HepG2 (cell line): Measurements from ENCODE around the gene ZFHX3. TPM values are rescaled to one million over a fixed set of nuclear protein-coding genes. Genes with fewer than 3 reads are reported as not detected.
A peak's percentile ranks its signal among the peaks of the same experiment; 100 is the strongest.

Experiments used
- ARID3A ChIP-seq: IDR thresholded peaks from 2 replicates; pipeline ENCODE4 v1.6.1; 2012; ENCODE audit warnings: low read depth, low read length, improper control_type of control experiment
- ATF7-NPFF ChIP-seq: sonication (generic); formaldehyde crosslinking; IDR thresholded peaks from 2 replicates; pipeline ENCODE4 v1.8.1; 2023; ENCODE audit warnings: mild to moderate bottlenecking, low read depth, missing genetic modification reagents, moderate library complexity
- BCL6 ChIP-seq: IDR thresholded peaks from 2 replicates; pipeline ENCODE4 v1.6.1; 2016; ENCODE audit warnings: missing genetic modification reagents, missing compliant biosample characterization
- CCDC6 ChIP-seq: sonication (generic); formaldehyde crosslinking; IDR thresholded peaks from 2 replicates; pipeline ENCODE4 v1.8.1; 2022; ENCODE audit warnings: mild to moderate bottlenecking, missing genetic modification reagents, moderate library complexity
- CEBPB ChIP-seq: IDR thresholded peaks from 2 replicates; pipeline ENCODE4 v1.6.1; 2011; ENCODE audit warnings: low read depth, low read length, improper control_type of control experiment, borderline replicate concordance
- DNMT1 ChIP-seq: sonication (generic); formaldehyde crosslinking; IDR thresholded peaks from 2 replicates; pipeline ENCODE4 v1.5.1; 2020; ENCODE audit warnings: mild to moderate bottlenecking, missing genetic modification reagents
- E2F2 ChIP-seq: sonication (generic); formaldehyde crosslinking; IDR thresholded peaks from 2 replicates; pipeline ENCODE4 v1.4.0; 2020; ENCODE audit warnings: missing genetic modification reagents, borderline replicate concordance
- GZF1 ChIP-seq: sonication (generic); formaldehyde crosslinking; IDR thresholded peaks from 2 replicates; pipeline ENCODE4 v1.5.1; 2020; ENCODE audit warnings: mild to moderate bottlenecking, missing genetic modification reagents
- MAF1 ChIP-seq: sonication (generic); formaldehyde crosslinking; IDR thresholded peaks from 2 replicates; pipeline ENCODE4 v1.5.0; 2020; ENCODE audit warnings: missing genetic modification reagents, borderline replicate concordance
- MATR3 ChIP-seq: sonication (generic); formaldehyde crosslinking; IDR thresholded peaks from 2 replicates; pipeline ENCODE4 v1.4.0; 2020; ENCODE audit warnings: missing genetic modification reagents
- NCOA2 ChIP-seq: sonication (generic); formaldehyde crosslinking; IDR thresholded peaks from 2 replicates; pipeline ENCODE4 v1.8.0; 2022; ENCODE audit warnings: inconsistent platforms
- NKX3-1 ChIP-seq: sonication (generic); formaldehyde crosslinking; IDR thresholded peaks from 2 replicates; pipeline ENCODE4 v1.5.0; 2020; ENCODE audit warnings: missing genetic modification reagents
- ONECUT2 ChIP-seq: sonication (generic); formaldehyde crosslinking; IDR thresholded peaks from 2 replicates; pipeline ENCODE4 v1.4.0; 2020; ENCODE audit warnings: missing genetic modification reagents
- RORA ChIP-seq: sonication (generic); formaldehyde crosslinking; IDR thresholded peaks from 2 replicates; pipeline ENCODE4 v1.5.0; 2020; ENCODE audit warnings: mild to moderate bottlenecking, missing genetic modification reagents, moderate library complexity
- SAP130 ChIP-seq: IDR thresholded peaks from 2 replicates; pipeline ENCODE4 v1.6.1; 2016; ENCODE audit warnings: low read depth
- SUZ12 ChIP-seq: fragments of 150-350 bp; IDR thresholded peaks from 2 replicates; pipeline ENCODE4 v1.6.1; 2014; ENCODE audit warnings: low read depth, low read length
- TGIF2 ChIP-seq: IDR thresholded peaks from 2 replicates; pipeline ENCODE4 v1.6.1; 2016; ENCODE audit warnings: control low read depth, missing compliant biosample characterization
- ZMYM3 ChIP-seq: sonication (generic); formaldehyde crosslinking; IDR thresholded peaks from 2 replicates; pipeline ENCODE4 v1.5.1; 2020; ENCODE audit warnings: mild to moderate bottlenecking, missing genetic modification reagents
- ZNF124 ChIP-seq: sonication (generic); formaldehyde crosslinking; IDR thresholded peaks from 2 replicates; pipeline ENCODE4 v1.4.0; 2020; ENCODE audit warnings: missing genetic modification reagents
- ZNF142 ChIP-seq: sonication (generic); formaldehyde crosslinking; IDR thresholded peaks from 2 replicates; pipeline ENCODE4 v1.4.0; 2020; ENCODE audit warnings: missing genetic modification reagents
- ZNF205 ChIP-seq: IDR thresholded peaks from 2 replicates; pipeline ENCODE4 v1.6.1; 2018; ENCODE audit warnings: missing biosample characterization, missing genetic modification reagents
- ZNF253 ChIP-seq: sonication (generic); formaldehyde crosslinking; IDR thresholded peaks from 2 replicates; pipeline ENCODE4 v1.8.0; 2022; ENCODE audit warnings: mild to moderate bottlenecking, missing genetic modification reagents, borderline replicate concordance
- ZNF530 ChIP-seq: sonication (generic); formaldehyde crosslinking; IDR thresholded peaks from 2 replicates; pipeline ENCODE4 v1.5.0; 2020; ENCODE audit warnings: low read depth, mild to moderate bottlenecking, missing genetic modification reagents
- polyA plus RNA-seq, 8 experiments: library from polyadenylated mRNA; depleted of rRNA in 3 of 8; stranded (reverse) in 7 of 8; unstranded in 1 of 8; fragments of >200 nt; fragmentation: Illumina TruSeq in 4 of 8; extraction: Trizol in 4 of 8; gene quantifications; 2 replicates each; pipeline versions ENCODE4 v1.2.1 to v1.2.3, GENCODE V29; 2011 to 2016; ENCODE audit warnings: low read depth in 4 of 8, missing spikeins in 1 of 8, mixed read lengths in 1 of 8; ENCODE audit not compliant: insufficient read depth in 1 of 8
- total RNA-seq, 5 experiments: library from RNA; depleted of rRNA; stranded (reverse); fragments of >200 nt; fragmentation: Illumina TruSeq; extraction: Trizol; gene quantifications; 2 replicates each; pipeline ENCODE4 v1.2.3, GENCODE V29; 2016; ENCODE audit warnings: low read depth in 1 of 5

ZFHX3 gene
- total and polyA plus RNA-seq, 2 of the 13 experiments (the other 11 are each of a cell fraction or from before 2014, with no cell fraction given), result 5.0 to 6.0 TPM

GRCh38 chr16:73071131-73071940 lies 23.4 kb upstream of the ZFHX3 start (continued):
- TF ChIP-seq ZNF142 (CRISPR knock-in tag) (no peak), ZNF530 (no peak), TGIF2 (CRISPR knock-in tag) (0 out of 2 replicates have a peak, but pooled peaks have one; percentile 42), MATR3 (no peak), ZNF253 (CRISPR knock-in tag) (no peak), ZNF124 (CRISPR knock-in tag) (0 out of 2 replicates have a peak, but pooled peaks have one; percentile 37), CCDC6 (peak; percentile 36; the same call in 1 of the 2 replicates), NKX3-1 (CRISPR knock-in tag) (peak; percentile 53; the same call in 1 of the 2 replicates), DNMT1 (CRISPR knock-in tag) (no peak), BCL6 (CRISPR knock-in tag) (peak; percentile 64; the same call in 1 of the 2 replicates), ATF7-NPFF (peak; percentile 39; the same call in 1 of the 2 replicates), ARID3A (no peak), SUZ12 (no peak), ONECUT2 (CRISPR knock-in tag) (no peak), E2F2 (CRISPR knock-in tag) (no peak), CEBPB (no peak), GZF1 (CRISPR knock-in tag) (no peak), RORA (CRISPR knock-in tag) (no peak), SAP130 (CRISPR knock-in tag) (peak; percentile 71), ZMYM3 (CRISPR knock-in tag) (0 out of 2 replicates have a peak, but pooled peaks have one; percentile 18), NCOA2 (CRISPR knock-in tag) (peak; percentile 49; the same call in 1 of the 2 replicates), MAF1 (no peak), ZNF205 (CRISPR knock-in tag) (0 out of 2 replicates have a peak, but pooled peaks have one; percentile 64)
